Ishikawa (cell line): ENCODE measurements around the gene RAB11FIP4.

ENCODE experiments used
- CEBPB ChIP-seq: IDR thresholded peaks from 2 replicates; pipeline ENCODE4 v1.6.1; 2012
- CREB1 ChIP-seq: IDR thresholded peaks from 2 replicates; pipeline ENCODE4 v1.6.1; 2012; ENCODE audit warnings: low read depth
- EGR1 ChIP-seq: IDR thresholded peaks from 2 replicates; pipeline ENCODE4 v1.6.1; 2012
- EP300 ChIP-seq: IDR thresholded peaks from 2 replicates; pipeline ENCODE4 v1.6.1; 2012; ENCODE audit warnings: borderline replicate concordance
- FOXM1 ChIP-seq: IDR thresholded peaks from 2 replicates; pipeline ENCODE4 v1.6.1; 2012; ENCODE audit warnings: low read depth, borderline replicate concordance
- NFIC ChIP-seq: IDR thresholded peaks from 2 replicates; pipeline ENCODE4 v1.6.1; 2012
- RAD21 ChIP-seq: IDR thresholded peaks from 2 replicates; pipeline ENCODE4 v1.6.1; 2012; ENCODE audit warnings: low read depth
- TAF1 ChIP-seq: IDR thresholded peaks from 2 replicates; pipeline ENCODE4 v1.6.1; 2012; ENCODE audit warnings: low read depth, mild to moderate bottlenecking
- TCF12 ChIP-seq: IDR thresholded peaks from 2 replicates; pipeline ENCODE4 v1.6.1; 2012; ENCODE audit warnings: low read depth
- TEAD4 ChIP-seq: IDR thresholded peaks from 2 replicates; pipeline ENCODE4 v1.6.1; 2012
- YY1 ChIP-seq: IDR thresholded peaks from 2 replicates; pipeline ENCODE4 v1.6.1; 2012; ENCODE audit warnings: low read depth
- ZBTB7A ChIP-seq: IDR thresholded peaks from 2 replicates; pipeline ENCODE4 v1.6.1; 2012; ENCODE audit warnings: low read depth
- TF ChIP-seq, protein P1 (sequence below): IDR thresholded peaks from 2 replicates; pipeline ENCODE4 v1.6.1; 2012
- TF ChIP-seq, protein P2 (sequence below): IDR thresholded peaks from 2 replicates; pipeline ENCODE4 v1.6.1; 2012; ENCODE audit warnings: low read depth, mild to moderate bottlenecking

DNA sequence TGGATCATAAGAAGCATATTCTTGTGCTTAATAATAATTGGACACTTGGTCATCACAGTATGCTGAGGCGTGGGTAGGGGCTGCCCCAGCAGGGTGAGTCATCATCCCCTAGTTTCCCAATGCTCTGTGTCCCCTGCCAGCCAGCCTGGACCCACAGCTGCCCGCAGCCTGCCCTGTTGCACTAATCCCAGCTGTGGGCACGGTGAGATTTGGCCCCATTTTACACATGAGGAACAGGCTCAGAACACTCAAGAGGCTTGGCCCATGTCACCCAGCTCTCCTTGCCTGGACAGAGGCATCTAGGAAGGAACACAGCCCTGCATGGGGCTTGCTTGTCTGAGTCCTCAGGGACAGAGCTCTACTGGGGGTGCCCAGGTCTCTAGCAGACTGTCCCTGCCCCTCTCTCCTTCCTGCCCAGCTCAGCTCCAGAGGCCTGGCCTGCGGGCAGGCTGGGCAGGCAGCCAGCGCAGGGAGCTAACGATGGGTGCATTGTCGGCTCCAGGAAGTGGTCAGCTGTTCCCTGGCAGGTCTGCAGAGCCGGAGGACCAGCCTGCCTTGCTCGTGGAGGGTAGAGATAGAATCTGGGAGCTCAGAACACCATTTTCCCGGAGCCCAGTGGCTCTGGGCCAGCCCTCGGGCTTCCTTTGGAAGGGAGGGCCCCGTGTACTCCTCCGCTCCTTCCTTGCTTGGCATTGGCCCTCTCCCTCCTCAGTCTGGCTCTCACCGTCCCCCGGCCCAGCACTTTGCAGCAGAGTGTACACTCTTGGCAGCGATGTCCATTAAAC, 189.4 kb downstream of the RAB11FIP4 start:
- TF ChIP-seq RAD21: 0 out of 2 replicates have a peak, but pooled peaks have one; percentile 5
- TF ChIP-seq, protein P1, sequence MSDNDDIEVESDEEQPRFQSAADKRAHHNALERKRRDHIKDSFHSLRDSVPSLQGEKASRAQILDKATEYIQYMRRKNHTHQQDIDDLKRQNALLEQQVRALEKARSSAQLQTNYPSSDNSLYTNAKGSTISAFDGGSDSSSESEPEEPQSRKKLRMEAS: no peak
- no peak for TF ChIP-seq CEBPB
- TF ChIP-seq TAF1: no peak
- no peak for TF ChIP-seq TEAD4
- TF ChIP-seq, protein P2, sequence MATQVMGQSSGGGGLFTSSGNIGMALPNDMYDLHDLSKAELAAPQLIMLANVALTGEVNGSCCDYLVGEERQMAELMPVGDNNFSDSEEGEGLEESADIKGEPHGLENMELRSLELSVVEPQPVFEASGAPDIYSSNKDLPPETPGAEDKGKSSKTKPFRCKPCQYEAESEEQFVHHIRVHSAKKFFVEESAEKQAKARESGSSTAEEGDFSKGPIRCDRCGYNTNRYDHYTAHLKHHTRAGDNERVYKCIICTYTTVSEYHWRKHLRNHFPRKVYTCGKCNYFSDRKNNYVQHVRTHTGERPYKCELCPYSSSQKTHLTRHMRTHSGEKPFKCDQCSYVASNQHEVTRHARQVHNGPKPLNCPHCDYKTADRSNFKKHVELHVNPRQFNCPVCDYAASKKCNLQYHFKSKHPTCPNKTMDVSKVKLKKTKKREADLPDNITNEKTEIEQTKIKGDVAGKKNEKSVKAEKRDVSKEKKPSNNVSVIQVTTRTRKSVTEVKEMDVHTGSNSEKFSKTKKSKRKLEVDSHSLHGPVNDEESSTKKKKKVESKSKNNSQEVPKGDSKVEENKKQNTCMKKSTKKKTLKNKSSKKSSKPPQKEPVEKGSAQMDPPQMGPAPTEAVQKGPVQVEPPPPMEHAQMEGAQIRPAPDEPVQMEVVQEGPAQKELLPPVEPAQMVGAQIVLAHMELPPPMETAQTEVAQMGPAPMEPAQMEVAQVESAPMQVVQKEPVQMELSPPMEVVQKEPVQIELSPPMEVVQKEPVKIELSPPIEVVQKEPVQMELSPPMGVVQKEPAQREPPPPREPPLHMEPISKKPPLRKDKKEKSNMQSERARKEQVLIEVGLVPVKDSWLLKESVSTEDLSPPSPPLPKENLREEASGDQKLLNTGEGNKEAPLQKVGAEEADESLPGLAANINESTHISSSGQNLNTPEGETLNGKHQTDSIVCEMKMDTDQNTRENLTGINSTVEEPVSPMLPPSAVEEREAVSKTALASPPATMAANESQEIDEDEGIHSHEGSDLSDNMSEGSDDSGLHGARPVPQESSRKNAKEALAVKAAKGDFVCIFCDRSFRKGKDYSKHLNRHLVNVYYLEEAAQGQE: no peak
- TF ChIP-seq YY1: no peak
- 0 out of 2 replicates have a peak, but pooled peaks have one; percentile 27 for TF ChIP-seq TCF12
- no peak for TF ChIP-seq EP300
- TF ChIP-seq FOXM1: no peak
- TF ChIP-seq NFIC: peak; percentile 70; the same call in 1 of the 2 replicates
- no peak for TF ChIP-seq ZBTB7A
- TF ChIP-seq CREB1: no peak
- TF ChIP-seq EGR1: no peak
